ENCODE results near the gene GALR2.

The GALR2 gene

GRCh38 chr17:76049239-76049638 lies 25.3 kb upstream of the GALR2 start:
- Histone ChIP-seq H3K27me3 (replicated peaks; ENCODE audit: control insufficient read depth, insufficient read depth, low read length) (no peaks in the 10 kb centered on the region), H3K36me3 (ENCODE audit: control insufficient read depth, insufficient read depth, low read length) (peaks cover 31% of the 10 kb centered on the region), H3K4me3 (replicated peaks; ENCODE audit: low read depth, low read length) (no peak overlapping the region)
- no peak for DNase-seq (ENCODE audit: extremely low read depth, insufficient read length)
- no peak for TF ChIP-seq CTCF (IDR thresholded peaks at IDR 0.05; ENCODE audit: insufficient read depth, low read length, poor library complexity, severe bottlenecking)

DNA sequence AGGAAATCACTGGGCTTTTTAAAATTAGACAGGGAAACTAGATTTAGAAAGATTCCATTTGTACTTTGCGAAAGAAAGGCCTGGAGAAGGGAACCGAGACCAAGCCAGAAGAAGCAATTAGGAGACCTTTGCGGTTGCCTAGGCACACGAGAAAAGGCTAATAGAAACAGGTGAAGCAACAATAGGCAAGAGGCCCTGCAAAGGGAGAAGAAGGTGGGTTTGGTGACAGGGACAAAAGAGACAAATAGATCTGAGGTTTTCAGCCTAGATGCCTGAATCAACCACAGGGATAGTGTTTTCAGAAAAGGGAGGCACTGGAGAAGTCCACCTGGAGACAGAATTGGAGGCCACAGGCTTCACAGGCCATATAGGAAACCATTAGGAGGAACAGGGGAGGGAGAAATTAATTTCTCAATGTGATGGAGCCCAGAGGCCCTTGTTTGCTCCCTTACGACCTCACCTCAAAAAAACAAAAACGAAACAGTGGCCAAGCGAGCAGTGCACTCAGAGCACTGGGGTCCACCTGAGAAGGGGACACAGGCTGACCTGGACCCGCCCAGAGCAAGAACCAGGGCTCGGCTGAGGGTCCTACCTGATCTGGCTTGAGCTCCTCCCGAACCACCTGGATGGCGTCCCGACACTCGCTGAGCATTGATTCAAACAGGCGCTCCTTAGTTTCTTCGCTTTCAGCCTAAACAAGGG lies 24.6 kb upstream of the GALR2 start:
- TF ChIP-seq CTCF (IDR thresholded peaks at IDR 0.05; ENCODE audit: insufficient read depth, low read length, poor library complexity, severe bottlenecking): no peak
- peaks cover 28% of the 10 kb centered on the region for H3K36me3 ChIP-seq (ENCODE audit: control insufficient read depth, insufficient read depth, low read length)
- no peaks in the 10 kb centered on the region for H3K27me3 ChIP-seq (replicated peaks; ENCODE audit: control insufficient read depth, insufficient read depth, low read length)
- H3K4me3 ChIP-seq (replicated peaks; ENCODE audit: low read depth, low read length): no peak overlapping the region
- no peak for DNase-seq (ENCODE audit: extremely low read depth, insufficient read length)

- Histone ChIP-seq H3K4me3 (replicated peaks; ENCODE audit: low read depth, low read length) (no peak overlapping the region), H3K36me3 (ENCODE audit: control insufficient read depth, insufficient read depth, low read length) (peaks cover 23% of the 10 kb centered on the region)
- no peak for DNase-seq (ENCODE audit: extremely low read depth, insufficient read length)
Observed at GRCh38 chr17:76050538-76051467, 23.8 kb upstream of the GALR2 start.

DNA sequence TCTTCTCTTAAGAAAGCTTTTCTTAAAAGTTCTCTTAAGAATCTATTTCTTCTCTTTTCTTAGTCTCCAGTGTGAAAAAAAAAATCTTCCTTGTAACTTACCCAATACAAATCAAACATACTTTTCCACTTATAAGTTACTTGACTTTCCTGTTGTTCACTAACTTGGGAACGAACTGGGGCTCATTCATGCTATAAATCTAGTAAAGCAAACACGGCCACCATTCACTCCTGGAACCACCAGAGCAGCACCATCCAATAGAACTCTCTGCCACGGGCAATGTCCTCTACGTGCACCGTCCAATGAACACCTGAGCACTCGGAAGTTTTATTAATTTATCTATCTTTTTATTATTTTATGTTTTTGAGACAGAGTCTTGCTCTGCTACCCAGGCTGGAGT lies 23.0 kb upstream of the GALR2 start:
- no peak overlapping the region for H3K4me3 ChIP-seq (replicated peaks; ENCODE audit: low read depth, low read length)
- no peaks in the 10 kb centered on the region for H3K27me3 ChIP-seq (replicated peaks; ENCODE audit: control insufficient read depth, insufficient read depth, low read length)
- no peak for TF ChIP-seq CTCF (IDR thresholded peaks at IDR 0.05; ENCODE audit: insufficient read depth, low read length, poor library complexity, severe bottlenecking)
- no peak for DNase-seq (ENCODE audit: extremely low read depth, insufficient read length)
- peaks cover 24% of the 10 kb centered on the region for H3K36me3 ChIP-seq (ENCODE audit: control insufficient read depth, insufficient read depth, low read length)

More at GRCh38 chr17:76050538-76051467, 23.8 kb upstream of the GALR2 start:
- H3K27me3 ChIP-seq (replicated peaks; ENCODE audit: control insufficient read depth, insufficient read depth, low read length): no peaks in the 10 kb centered on the region
- TF ChIP-seq CTCF (IDR thresholded peaks at IDR 0.05; ENCODE audit: insufficient read depth, low read length, poor library complexity, severe bottlenecking): no peak

GRCh38 chr17:76053246-76054111 lies 21.1 kb upstream of the GALR2 start:
- no peak for TF ChIP-seq CTCF (IDR thresholded peaks at IDR 0.05; ENCODE audit: insufficient read depth, low read length, poor library complexity, severe bottlenecking)
- peaks cover 23% of the 10 kb centered on the region for H3K36me3 ChIP-seq (ENCODE audit: control insufficient read depth, insufficient read depth, low read length)
- DNase-seq (ENCODE audit: extremely low read depth, insufficient read length): no peak
- no peaks in the 10 kb centered on the region for H3K27me3 ChIP-seq (replicated peaks; ENCODE audit: control insufficient read depth, insufficient read depth, low read length)
- no peak overlapping the region for H3K4me3 ChIP-seq (replicated peaks; ENCODE audit: low read depth, low read length)
